ENCODE measurements around the gene CACNA2D4. TPM values are rescaled to one million over a fixed set of nuclear protein-coding genes. Genes with fewer than 3 reads are reported as not detected.

CACNA2D4 gene
- total and polyA plus RNA-seq, 2 donors (not counting 3 experiments of a cell fraction or from before 2014, with no cell fraction given): 0.58 to 0.73 TPM

DNA sequence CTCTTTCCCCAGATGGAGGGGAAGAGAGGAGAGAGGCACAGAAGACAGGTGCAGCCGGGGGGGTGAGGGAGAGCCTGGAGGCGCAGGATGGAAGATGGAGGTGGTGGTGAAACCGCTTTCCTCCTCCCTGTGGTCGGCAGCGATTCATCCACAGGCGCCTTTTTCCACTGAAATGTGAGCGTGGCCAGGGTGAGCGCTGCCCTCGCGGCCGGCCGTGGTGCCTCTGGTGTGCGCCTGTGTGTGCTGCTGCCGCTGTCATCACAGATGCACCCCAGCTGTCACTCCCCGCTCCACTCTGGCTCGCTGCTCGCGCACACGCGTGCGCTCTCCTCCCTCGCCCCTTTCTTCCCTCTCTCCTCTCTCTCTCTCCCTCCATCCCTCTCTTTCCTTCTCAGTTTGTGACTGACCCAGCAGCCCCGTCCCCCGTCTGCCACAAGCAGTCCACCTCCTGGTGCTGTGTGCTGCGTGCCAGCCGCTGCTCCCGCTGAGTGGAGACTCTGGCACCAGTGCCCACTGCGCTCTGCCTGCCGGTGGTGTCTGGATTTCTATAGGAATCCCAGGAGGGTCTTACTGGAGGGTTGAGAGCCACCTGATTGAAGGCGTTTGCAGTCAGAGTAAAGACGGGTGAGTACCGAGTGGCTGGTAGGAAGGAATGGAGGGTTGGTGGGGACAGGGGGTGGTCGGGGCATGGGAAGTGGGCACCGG is 98.1 kb downstream of the CACNA2D4 start, which contains the start of gene LRTM2:
LRTM2 (plus strand) TSS at position 375 of the 705 bp plus-strand sequence. CDS start 7,584 bp downstream, outside the sequence.
- Histone ChIP-seq H3K9ac (replicated peaks; ENCODE audit: extremely low read depth, insufficient read depth, low read length) (no peak within 1 kb of the TSS), H3K4me3 (replicated peaks in 1 of 3; ENCODE audit: insufficient read depth in 1 of 3, low read depth in 1 of 3, low read length in 3 of 3) (no peak within 1 kb of the TSS), H3K79me2 (ENCODE audit: control insufficient read depth, insufficient read depth, low read length) (no peaks in the 10 kb centered on the region), H3K27me3 (ENCODE audit: control insufficient read depth in 2 of 2, insufficient read depth in 2 of 2, low read length in 2 of 2) (peaks cover 30 to 31% of the 10 kb centered on the region in 2 experiments), H3K36me3 (ENCODE audit: control insufficient read depth in 2 of 2, extremely low read depth in 1 of 2, insufficient read depth in 2 of 2, low read length in 2 of 2) (no peaks in the 10 kb centered on the region), H3K4me2 (ENCODE audit: insufficient read depth, low read length) (no peak within 1 kb of the TSS), H3K9me1 (replicated peaks; ENCODE audit: control insufficient read depth, extremely low read depth, insufficient read depth, low read length) (no peaks in the 10 kb centered on the region), H2AFZ (ENCODE audit: low read depth, low read length) (no peak within 1 kb of the TSS), H3K4me1 (ENCODE audit: control insufficient read depth, extremely low read depth, insufficient read depth, low read length) (no peaks in the 10 kb centered on the region), H3K9me3 (replicated peaks; ENCODE audit: control insufficient read depth, insufficient read depth, low read length) (no peaks in the 10 kb centered on the region), H4K20me1 (replicated peaks; ENCODE audit: control insufficient read depth, extremely low read depth, insufficient read depth, low read length) (no peaks in the 10 kb centered on the region), H3K27ac (ENCODE audit: insufficient read depth, low read depth, low read length) (no peak within 1 kb of the TSS)
- TF ChIP-seq MYC (IDR thresholded peaks at IDR 0.05; ENCODE audit: low read depth, low read length) (no peak), EZH2 (IDR thresholded peaks at IDR 0.05; ENCODE audit: borderline replicate concordance, low read depth, low read length, severe bottlenecking) (no peak)
- TF ChIP-seq, protein P1, sequence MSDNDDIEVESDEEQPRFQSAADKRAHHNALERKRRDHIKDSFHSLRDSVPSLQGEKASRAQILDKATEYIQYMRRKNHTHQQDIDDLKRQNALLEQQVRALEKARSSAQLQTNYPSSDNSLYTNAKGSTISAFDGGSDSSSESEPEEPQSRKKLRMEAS (IDR thresholded peaks at IDR 0.05; ENCODE audit: insufficient read depth, insufficient read length): no peak
- intact Hi-C loops (cut with micrococcal nuclease): no loop called here
- no TSS peak for BruUV-seq (replicated peaks)
- dilution Hi-C loops (cut with MboI; ENCODE audit: extremely low pct_ligation_motif_present, low sequenced_read_pairs): no loop called here
- POLR2A ChIA-PET: no interaction called here
- DNase-seq (ENCODE audit: low read depth, low spot score): no peak
- FAIRE-seq: no peak
- CTCF ChIA-PET: interaction anchor here (1.3 kb wide), 1 partner anchor 120 kb away, joined by 3 read pairs; no protein-coding TSS in a partner anchor

DNA sequence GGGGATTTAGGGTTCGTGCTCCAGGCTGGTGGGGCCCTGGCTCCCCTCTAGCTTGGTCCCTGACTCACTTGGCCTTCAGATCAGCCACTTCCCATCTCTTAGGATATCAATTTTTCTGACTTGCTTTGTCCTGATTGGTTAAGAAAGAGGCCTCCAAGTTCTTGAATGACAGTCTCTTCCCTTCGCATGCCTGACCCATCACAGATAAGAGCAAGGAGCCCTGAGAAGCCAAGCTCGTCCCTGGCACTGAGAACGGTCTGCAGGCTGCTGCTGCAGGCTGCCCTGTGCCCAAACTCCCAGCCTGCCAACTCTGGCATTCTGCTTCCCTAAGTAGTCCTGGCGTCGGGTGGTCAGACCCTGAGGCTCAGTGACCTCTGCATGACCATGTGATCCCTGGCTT is 98.9 kb downstream of the CACNA2D4 start:
- ChIA-PET CTCF (no interaction called here), POLR2A (no interaction called here)
- dilution Hi-C loops (cut with MboI; ENCODE audit: extremely low pct_ligation_motif_present, low sequenced_read_pairs): no loop called here
- H3K9ac ChIP-seq (replicated peaks; ENCODE audit: extremely low read depth, insufficient read depth, low read length): no peak overlapping the region
- no peaks in the 10 kb centered on the region for H3K4me1 ChIP-seq (ENCODE audit: control insufficient read depth, extremely low read depth, insufficient read depth, low read length)
- H3K9me3 ChIP-seq (replicated peaks; ENCODE audit: control insufficient read depth, insufficient read depth, low read length): no peaks in the 10 kb centered on the region
- intact Hi-C loops (cut with micrococcal nuclease): no loop called here
- TF ChIP-seq GATA2 (IDR thresholded peaks at IDR 0.05; ENCODE audit: insufficient read depth, insufficient read length, low read depth, low read length) (no peak), FOS (IDR thresholded peaks at IDR 0.05; ENCODE audit: borderline replicate concordance, insufficient read depth, low read length) (no peak), POLR2AphosphoS5 (IDR thresholded peaks at IDR 0.05; ENCODE audit: insufficient read depth, low read depth, low read length) (no peak), MYC (IDR thresholded peaks at IDR 0.05; ENCODE audit: low read depth, low read length) (no peak)
- TF ChIP-seq, protein P2, sequence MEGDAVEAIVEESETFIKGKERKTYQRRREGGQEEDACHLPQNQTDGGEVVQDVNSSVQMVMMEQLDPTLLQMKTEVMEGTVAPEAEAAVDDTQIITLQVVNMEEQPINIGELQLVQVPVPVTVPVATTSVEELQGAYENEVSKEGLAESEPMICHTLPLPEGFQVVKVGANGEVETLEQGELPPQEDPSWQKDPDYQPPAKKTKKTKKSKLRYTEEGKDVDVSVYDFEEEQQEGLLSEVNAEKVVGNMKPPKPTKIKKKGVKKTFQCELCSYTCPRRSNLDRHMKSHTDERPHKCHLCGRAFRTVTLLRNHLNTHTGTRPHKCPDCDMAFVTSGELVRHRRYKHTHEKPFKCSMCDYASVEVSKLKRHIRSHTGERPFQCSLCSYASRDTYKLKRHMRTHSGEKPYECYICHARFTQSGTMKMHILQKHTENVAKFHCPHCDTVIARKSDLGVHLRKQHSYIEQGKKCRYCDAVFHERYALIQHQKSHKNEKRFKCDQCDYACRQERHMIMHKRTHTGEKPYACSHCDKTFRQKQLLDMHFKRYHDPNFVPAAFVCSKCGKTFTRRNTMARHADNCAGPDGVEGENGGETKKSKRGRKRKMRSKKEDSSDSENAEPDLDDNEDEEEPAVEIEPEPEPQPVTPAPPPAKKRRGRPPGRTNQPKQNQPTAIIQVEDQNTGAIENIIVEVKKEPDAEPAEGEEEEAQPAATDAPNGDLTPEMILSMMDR (IDR thresholded peaks at IDR 0.05; ENCODE audit: extremely low read depth in 1 of 2, insufficient read depth in 1 of 2, low read depth in 1 of 2, low read length in 2 of 2): no peak
- TF ChIP-seq, protein P1 (IDR thresholded peaks at IDR 0.05; ENCODE audit: insufficient read depth, insufficient read length): no peak
- no peaks in the 10 kb centered on the region for H4K20me1 ChIP-seq (replicated peaks; ENCODE audit: control insufficient read depth, extremely low read depth, insufficient read depth, low read length)
- no peaks in the 10 kb centered on the region for H3K79me2 ChIP-seq (ENCODE audit: control insufficient read depth, insufficient read depth, low read length)
- no peak overlapping the region for H3K27ac ChIP-seq (ENCODE audit: insufficient read depth, low read depth, low read length)
- H3K27me3 ChIP-seq (ENCODE audit: control insufficient read depth in 2 of 2, insufficient read depth in 2 of 2, low read length in 2 of 2): peaks cover 30 to 31% of the 10 kb centered on the region in 2 experiments
- H3K4me3 ChIP-seq (replicated peaks in 1 of 3; ENCODE audit: insufficient read depth in 1 of 3, low read depth in 1 of 3, low read length in 3 of 3): no peak overlapping the region
- no peak overlapping the region for H2AFZ ChIP-seq (ENCODE audit: low read depth, low read length)
- H3K36me3 ChIP-seq (ENCODE audit: control insufficient read depth in 2 of 2, extremely low read depth in 1 of 2, insufficient read depth in 2 of 2, low read length in 2 of 2): no peaks in the 10 kb centered on the region
- DNase-seq (ENCODE audit: low read depth, low spot score) (no peak), FAIRE-seq (no peak)
- H3K4me2 ChIP-seq (ENCODE audit: insufficient read depth, low read length): no peak overlapping the region
- no peaks in the 10 kb centered on the region for H3K9me1 ChIP-seq (replicated peaks; ENCODE audit: control insufficient read depth, extremely low read depth, insufficient read depth, low read length)
- no TSS peak for BruUV-seq (replicated peaks)

Data from endothelial cell of umbilical vein (primary cell).